Erythroblast (primary cell): Measurements from ENCODE around the gene DDB1.
"Not testable (repeated sequence)": the region's sequence is repeated elsewhere in the genome, so short reads cannot be mapped to it uniquely, and the experiment has no call there.

Experiments used
- DNase-seq, 2 experiments: peaks; one replicate each; lab custom pipeline; 2025; lab: John Stamatoyannopoulos, UW
- GATA1 ChIP-seq: IDR thresholded peaks from 2 replicates; pipeline ENCODE4 v1.6.1; 2011; ENCODE audit warnings: low read depth, mild to moderate bottlenecking, control low read depth, low read length, moderate library complexity
- POLR2A ChIP-seq: IDR thresholded peaks from 2 replicates; pipeline ENCODE4 v1.6.1; 2011; ENCODE audit warnings: mild to moderate bottlenecking, low read length

DDB1 gene

GRCh38 chr11:61254403-61255025 lies 78.4 kb downstream of the DDB1 start:
- DNase-seq, result peak; percentile 82 to 90
- TF ChIP-seq POLR2A, result no peak
- no peak for TF ChIP-seq GATA1

- not testable (repeated sequence) for DNase-seq
Observed at GRCh38 chr11:61252332-61252731, 80.6 kb downstream of the DDB1 start.

GRCh38 chr11:61250796-61251765 lies 81.8 kb downstream of the DDB1 start:
- not testable (repeated sequence) for DNase-seq
